DND-41 (cell line): ENCODE measurements around the gene COL23A1.

Source experiments
- CTCF ChIP-seq: IDR thresholded peaks from 2 replicates; pipeline ENCODE4 v1.5.1; 2012; ENCODE audit warnings: borderline replicate concordance, low read length, moderate library complexity, mild to moderate bottlenecking; ENCODE audit not compliant: poor library complexity, severe bottlenecking; ENCODE audit errors: extremely low read depth
- EZH2 ChIP-seq: IDR thresholded peaks from 3 replicates; pipeline ENCODE4 v1.6.1; 2012; ENCODE audit warnings: borderline replicate concordance, low read depth, mild to moderate bottlenecking, moderate library complexity, low read length, inconsistent platforms; ENCODE audit not compliant: severe bottlenecking

GRCh38 chr5:178511172-178511571 lies 79.0 kb downstream of the COL23A1 start:
- TF ChIP-seq CTCF = no peak
- no peak for TF ChIP-seq EZH2
